Activated T-cell treated with anti-CD3 and anti-CD28 coated beads for 4 hours (primary cell): ENCODE data around the gene MRS2.
"Not testable (repeated sequence)": the region's sequence is repeated elsewhere in the genome, so short reads cannot be mapped to it uniquely, and the experiment has no call there.

Experiments used
- DNase-seq: peaks from one replicate; pipeline ENCODE4 v3.0.0-alpha.2; 2020

MRS2 gene

GRCh38 chr6:24402697-24403500 is at the start of gene MRS2:
Gene MRS2 (plus strand): TSS chr6:24402936. CDS start chr6:24403047, 111 bp downstream.
- DNase-seq = peak; percentile 71

DNA sequence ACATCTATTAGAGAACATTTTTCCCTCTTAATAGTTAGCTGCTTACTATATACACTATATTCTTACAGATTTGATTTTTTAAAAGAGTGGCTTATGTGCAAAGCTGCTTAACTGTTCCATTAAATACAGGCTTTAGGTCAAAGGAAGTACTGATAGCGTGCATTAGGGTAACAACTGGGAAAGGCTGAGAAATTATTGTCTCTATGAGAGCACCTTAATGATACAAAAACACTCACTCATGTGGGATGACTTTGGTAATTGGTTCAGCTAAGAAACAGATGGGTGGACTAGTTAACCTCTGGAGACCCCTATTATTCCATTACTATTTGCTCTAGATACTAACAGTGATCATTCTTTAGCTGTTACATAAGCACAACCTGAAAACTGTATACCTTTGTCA is 48.9 kb upstream of the MRS2 start:
- DNase-seq = no peak

DNA sequence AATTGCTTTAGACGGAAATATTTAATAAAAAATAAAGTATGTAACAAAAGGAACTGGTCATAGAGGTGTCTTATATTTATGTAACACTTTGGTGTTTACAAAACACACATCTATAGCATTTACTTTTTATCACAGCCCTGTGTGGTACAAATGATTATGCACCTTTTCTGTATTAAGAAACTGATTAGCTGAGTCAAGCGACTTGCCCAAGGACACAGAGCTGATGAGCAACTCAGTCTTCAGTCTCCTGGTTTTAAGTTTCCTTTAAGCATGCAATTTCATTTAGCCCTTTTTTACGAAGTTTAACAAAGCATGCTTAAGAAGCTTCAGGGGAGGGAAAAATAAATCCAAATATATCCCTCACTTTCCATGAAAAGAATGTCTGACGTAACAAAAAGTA is 47.3 kb upstream of the MRS2 start:
- DNase-seq = no peak

- no peak for DNase-seq
Observed at GRCh38 chr6:24356310-24356973, 46.3 kb upstream of the MRS2 start.

GRCh38 chr6:24357336-24358218 is 45.2 kb upstream of the MRS2 start, which contains the start of gene DCDC2:
Gene DCDC2 (minus strand): TSS chr6:24358059. CDS start chr6:24357750, 309 bp downstream.
- DNase-seq = peak; percentile 12

DNA sequence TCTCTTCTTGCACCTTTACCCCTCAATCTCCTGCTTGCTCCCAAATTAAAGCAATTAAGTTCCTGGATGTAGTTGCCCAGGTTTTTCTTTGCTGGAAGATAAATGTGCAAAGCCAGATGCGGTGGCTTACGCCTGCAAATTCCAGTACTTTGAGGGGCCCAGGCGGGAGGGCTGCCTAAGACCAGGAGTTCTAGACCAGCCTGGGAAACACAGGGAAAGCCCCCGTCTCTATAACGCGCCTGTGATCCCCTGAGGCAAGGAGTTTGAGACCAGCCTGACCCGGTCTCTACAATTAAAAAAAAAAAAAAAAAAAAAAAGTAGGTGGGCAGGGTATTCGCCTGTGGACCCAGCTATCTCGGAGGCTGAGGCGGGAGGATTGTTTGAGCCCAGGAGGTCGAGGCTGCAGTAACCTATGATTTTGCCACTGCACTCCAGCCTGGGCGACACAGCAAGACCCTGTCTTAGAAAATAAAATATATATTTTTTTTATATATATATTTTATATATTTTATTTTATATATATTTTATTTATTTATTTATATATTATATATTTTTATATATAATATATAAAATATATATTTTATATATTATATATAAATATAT is 44.4 kb upstream of the MRS2 start:
- no peak for DNase-seq

- peak; percentile 67 for DNase-seq
Observed at GRCh38 chr6:24359640-24360454, 42.9 kb upstream of the MRS2 start.

DNA sequence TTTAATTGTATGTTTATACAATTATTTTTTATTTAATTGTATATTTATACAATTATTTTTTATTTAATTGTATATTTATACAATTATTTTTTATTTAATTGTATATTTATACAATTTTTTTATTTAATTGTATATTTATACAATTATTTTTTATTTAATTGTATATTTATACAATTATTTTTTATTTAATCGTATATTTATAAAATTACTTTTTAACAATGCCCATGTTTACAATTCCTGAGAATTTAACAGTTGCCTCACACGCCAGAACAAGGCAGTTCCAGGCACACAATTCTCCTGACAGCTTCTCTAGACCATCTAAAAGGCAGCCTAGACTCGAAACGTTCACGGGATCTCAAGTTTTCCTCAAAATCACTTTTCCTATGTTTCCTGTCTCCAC is 40.4 kb upstream of the MRS2 start:
- not testable (repeated sequence) for DNase-seq

GRCh38 chr6:24365103-24365633 is 37.6 kb upstream of the MRS2 start:
- not testable (repeated sequence) for DNase-seq

GRCh38 chr6:24374612-24375011 is 28.1 kb upstream of the MRS2 start:
- no peak for DNase-seq

- DNase-seq = no peak
Observed at GRCh38 chr6:24376871-24377270, 25.9 kb upstream of the MRS2 start.

DNA sequence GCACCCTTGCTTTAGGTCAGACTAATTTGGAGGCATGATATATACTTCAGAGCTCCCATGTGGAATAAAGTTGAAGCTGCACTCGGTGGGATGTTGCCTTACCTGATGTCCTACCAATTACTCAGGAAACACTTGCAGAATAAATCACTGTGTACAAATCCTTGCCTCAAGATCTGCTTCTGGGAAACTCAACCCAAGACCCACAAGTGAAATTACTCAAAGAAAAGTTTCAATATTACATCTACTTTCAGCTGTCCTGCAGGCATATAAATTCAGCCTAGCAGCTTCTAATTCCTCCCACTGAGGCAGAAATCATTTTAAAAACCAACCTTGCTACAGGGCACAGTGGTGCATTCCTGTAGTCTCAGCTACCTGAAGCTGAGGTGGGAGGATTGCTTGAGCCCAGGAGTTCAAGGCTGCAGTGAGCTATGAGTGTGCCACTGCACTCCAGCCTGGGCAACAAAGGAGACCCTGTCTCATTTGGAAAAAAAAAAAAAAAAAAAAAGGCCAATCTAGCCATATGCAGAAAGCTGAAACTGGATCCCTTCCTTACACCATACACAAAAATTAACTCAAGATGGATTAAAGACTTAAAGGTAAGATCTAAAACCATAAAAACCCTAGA is 24.2 kb upstream of the MRS2 start:
- no peak for DNase-seq

- DNase-seq = no peak
Observed at GRCh38 chr6:24381476-24382219, 21.1 kb upstream of the MRS2 start.

- DNase-seq = no peak
Observed at GRCh38 chr6:24382220-24382540, 20.6 kb upstream of the MRS2 start.

GRCh38 chr6:24382891-24383494 is 19.7 kb upstream of the MRS2 start:
- not testable (repeated sequence) for DNase-seq

DNA sequence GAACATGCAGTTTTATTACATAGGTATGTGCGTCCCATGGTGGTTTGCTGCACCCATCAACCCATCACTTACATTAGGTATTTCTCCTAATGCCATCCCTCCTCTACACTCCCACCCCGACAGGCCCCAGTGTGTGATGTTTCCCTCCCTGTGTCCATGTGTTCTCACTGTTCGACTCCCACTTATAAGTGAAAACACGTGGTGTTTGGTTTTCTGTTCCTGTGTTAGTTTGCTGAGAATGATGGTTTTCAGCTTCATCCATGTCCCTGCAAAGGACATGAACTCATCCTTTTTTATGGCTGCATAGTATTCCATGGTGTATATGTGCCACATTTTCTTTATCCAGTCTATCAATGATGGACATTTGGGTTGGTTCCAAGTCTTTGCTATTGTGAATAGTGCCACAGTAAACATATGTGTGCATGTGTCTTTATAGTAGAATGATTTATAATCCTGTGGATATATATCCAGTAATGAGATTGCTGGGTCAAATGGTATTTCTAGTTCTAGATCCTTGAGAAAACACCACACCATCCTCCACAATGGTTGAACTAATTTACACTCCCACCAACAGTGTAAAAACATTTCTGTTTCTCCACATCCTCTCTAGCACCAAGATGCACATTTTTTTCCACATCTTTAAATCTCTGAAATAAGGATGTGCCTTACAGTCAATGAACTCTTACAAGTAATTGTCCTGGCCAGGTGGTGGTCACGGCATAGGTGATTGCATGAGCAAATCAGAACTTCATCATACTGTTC is 18.2 kb upstream of the MRS2 start:
- not testable (repeated sequence) for DNase-seq

DNA sequence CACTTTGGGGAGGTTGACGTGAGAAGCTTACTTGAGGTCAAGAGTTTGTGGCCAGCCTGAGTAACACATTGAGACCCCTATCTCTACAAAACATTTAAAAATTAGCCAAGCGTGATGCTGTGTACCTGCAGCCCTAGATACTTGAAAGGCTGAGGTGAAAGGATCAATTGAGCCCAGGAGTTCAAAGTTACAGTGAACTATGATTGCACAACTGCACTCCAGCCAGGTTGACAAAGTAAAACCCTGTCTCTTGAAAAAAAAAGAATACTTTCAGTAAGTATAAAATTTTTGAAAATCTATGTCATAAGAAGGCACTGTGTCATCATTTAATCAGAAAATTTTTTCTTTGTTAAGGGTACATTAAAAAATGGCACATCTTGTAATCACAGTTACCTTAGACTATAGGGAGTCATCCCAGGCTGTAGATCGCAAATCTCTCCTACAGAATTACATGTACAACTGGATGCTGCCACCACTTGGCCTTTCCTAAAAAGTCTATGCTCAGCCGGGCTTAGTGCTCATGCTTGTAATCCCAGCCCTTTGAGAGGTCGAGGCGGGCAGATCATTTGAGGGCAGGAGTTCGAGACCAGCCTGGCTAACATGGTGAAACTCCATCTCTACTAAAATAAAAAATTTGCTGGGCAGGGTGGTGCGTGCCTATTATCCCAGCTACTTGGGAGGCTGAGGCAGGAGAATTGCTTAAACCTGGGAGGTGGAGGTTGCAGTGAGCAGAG is 17.0 kb upstream of the MRS2 start:
- no peak for DNase-seq

DNA sequence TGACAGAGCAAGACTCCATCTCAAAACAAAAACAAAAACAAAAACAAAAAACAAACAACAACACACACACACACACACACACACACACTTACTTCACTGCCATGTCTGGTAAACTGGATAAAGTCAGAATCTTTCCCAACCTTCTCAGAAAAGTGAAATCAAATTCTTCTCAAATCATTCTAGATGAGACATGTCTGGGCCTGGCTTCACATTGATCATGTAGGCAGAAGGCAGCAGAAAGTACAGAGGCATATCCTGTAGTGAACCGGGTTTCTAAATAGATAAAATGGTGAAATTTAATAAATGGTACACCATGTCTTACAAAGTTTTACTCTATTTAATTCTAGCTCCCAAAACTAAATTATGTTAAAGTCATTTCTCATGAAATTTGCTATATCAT is 14.9 kb upstream of the MRS2 start:
- DNase-seq = no peak

DNA sequence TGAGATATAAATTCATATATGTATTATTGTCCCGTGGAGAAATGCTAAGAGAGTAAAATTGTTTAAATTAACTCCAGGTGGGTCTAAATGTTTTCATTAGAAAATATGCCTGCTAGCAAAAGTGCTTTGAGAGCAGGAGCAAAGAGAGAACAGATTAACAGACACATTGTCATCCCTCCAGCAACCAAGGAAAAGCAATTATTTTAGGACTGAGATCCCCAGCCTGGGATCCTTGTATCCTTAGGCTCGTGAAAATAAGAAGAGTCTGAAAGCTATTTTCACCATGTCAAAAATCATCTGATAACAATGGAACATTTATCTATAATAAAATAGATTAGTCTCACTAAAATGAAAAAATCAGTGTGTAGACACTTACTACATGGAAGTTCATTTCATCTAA is 11.5 kb upstream of the MRS2 start:
- no peak for DNase-seq
